MM.1S (cell line): Measurements from ENCODE around the gene TENT4B.

Source experiments
- EZH2 ChIP-seq: fragments of 300-600 bp; sonication (generic); optimal IDR thresholded peaks from 2 replicates; pipeline ENCODE3; 2017; ENCODE audit warnings: low read depth, mild to moderate bottlenecking, antibody characterized with exemption, low read length, mixed read lengths
- EZH2phosphoT487 ChIP-seq: fragments of 300-600 bp; sonication (generic); IDR thresholded peaks from 2 replicates; pipeline ENCODE4 v1.6.1; 2018; ENCODE audit warnings: antibody characterized with exemption, low read length

DNA sequence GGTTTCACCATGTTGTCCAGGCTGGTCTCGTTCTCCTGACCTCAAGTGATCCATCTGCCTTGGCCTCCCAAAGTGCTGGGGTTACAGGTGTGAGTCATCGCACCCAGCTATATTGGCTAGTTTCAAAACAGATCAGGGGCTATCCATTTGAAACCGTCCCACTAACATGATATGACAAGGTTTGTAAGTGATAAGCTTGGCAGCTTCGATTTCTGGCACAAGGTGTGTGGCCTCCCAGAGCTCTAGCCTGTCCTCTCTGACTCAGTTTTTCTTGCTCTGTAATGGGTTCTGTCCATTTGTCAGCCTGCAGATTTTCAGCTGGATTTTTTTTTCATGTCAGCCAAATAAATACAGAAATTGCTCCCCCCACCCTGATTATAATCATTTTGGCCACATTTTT, 31.8 kb upstream of the TENT4B start:
- TF ChIP-seq EZH2phosphoT487 (no peak), EZH2 (no peak)
